ENCODE data around the gene WAS.

Gene WAS

DNA sequence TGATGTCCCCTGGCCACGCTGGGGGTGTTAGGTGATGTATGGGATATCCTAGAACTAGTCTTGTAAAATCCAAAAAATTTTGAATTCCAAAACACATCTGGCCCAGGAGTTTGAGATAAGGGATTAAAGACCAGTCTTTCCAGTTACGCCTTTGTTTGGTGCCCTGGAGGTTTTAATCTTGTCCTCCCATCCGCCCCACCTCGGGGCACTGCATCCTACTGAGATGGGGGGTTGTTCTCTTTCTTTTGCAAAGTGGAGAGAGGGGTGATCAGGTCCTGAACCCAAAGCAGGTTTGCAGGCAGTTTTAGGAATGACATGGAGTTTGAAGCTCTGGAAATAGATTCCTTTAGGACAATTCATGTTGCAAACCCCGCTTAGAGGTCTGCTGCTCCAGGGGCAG is 14.7 kb downstream of the WAS start:
- Histone ChIP-seq H4K91ac (ENCODE audit: low read depth, low read length, poor library complexity) (no peak overlapping the region), H3K27me3 (ENCODE audit: control insufficient read depth in 3 of 3, insufficient read depth in 3 of 3, low read depth in 1 of 3, low read length in 3 of 3) (no peaks in the 10 kb centered on the region), H3K79me1 (ENCODE audit: low read depth, low read length) (peaks cover 3% of the 10 kb centered on the region), H2AFZ (ENCODE audit: low read length) (no peak overlapping the region), H3K36me3 (replicated peaks in 1 of 2; ENCODE audit: control insufficient read depth in 2 of 2, insufficient read depth in 2 of 2, low read length in 2 of 2) (peaks cover 23 to 47% of the 10 kb centered on the region in 2 donors), H2BK120ac (ENCODE audit: low read depth, low read length) (no peak overlapping the region), H2AK5ac (ENCODE audit: low read depth, low read length) (no peak overlapping the region), H3K9ac (ENCODE audit: low read depth, low read length, poor library complexity) (no peak overlapping the region), H4K8ac (ENCODE audit: low read depth, low read length) (no peak overlapping the region), H3K18ac (ENCODE audit: low read length) (no peak overlapping the region), H2BK12ac (ENCODE audit: low read length) (no peak overlapping the region), H3K4me3 (ENCODE audit: low read length in 2 of 2) (no peak overlapping the region), H2BK15ac (ENCODE audit: low read length) (no peak overlapping the region), H3K14ac (ENCODE audit: low read length) (no peak overlapping the region), H3K9me3 (replicated peaks in 1 of 2; ENCODE audit: control insufficient read depth in 2 of 2, insufficient read depth in 1 of 2, low read depth in 1 of 2, low read length in 2 of 2) (no peaks in the 10 kb centered on the region), H3K4me1 (ENCODE audit: control insufficient read depth in 2 of 2, insufficient read depth in 1 of 2, low read depth in 1 of 2, low read length in 2 of 2) (peaks cover 3 to 12% of the 10 kb centered on the region in 2 donors), H3K4me2 (ENCODE audit: insufficient read depth, low read length, poor library complexity, severe bottlenecking) (no peak overlapping the region), H3K23ac (ENCODE audit: low read depth, low read length, poor library complexity) (no peak overlapping the region), H2BK5ac (ENCODE audit: low read length) (no peak overlapping the region), H3K4ac (ENCODE audit: low read length) (no peak overlapping the region), H3K27ac (replicated peaks; ENCODE audit: low read length) (no peak overlapping the region)
- no peak for DNase-seq (ENCODE audit: low spot score)
- WGBS, 2 donors (ENCODE audit: extremely low coverage in 2 of 2, insufficient read length in 2 of 2, insufficient replicate concordance in 1 of 2), result no CpG with 5 or more reads among the region's 5 CpGs

DNA sequence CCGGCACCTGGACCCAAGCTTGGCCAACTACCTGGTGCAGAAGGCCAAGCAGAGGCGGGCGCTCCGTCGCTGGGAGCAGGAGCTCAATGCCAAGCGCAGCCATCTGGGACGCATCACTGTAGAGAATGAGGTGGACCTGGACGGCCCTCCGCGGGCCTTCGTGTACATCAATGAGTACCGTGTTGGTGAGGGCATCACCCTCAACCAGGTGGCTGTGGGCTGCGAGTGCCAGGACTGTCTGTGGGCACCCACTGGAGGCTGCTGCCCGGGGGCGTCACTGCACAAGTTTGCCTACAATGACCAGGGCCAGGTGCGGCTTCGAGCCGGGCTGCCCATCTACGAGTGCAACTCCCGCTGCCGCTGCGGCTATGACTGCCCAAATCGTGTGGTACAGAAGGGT is 16.6 kb downstream of the WAS start:
- Histone ChIP-seq H3K27ac (replicated peaks; ENCODE audit: low read length) (no peak overlapping the region), H2BK15ac (ENCODE audit: low read length) (no peak overlapping the region), H3K4me3 (ENCODE audit: low read length in 2 of 2) (no peak overlapping the region), H3K27me3 (ENCODE audit: control insufficient read depth in 3 of 3, insufficient read depth in 3 of 3, low read depth in 1 of 3, low read length in 3 of 3) (no peaks in the 10 kb centered on the region), H3K9me3 (replicated peaks in 1 of 2; ENCODE audit: control insufficient read depth in 2 of 2, insufficient read depth in 1 of 2, low read depth in 1 of 2, low read length in 2 of 2) (no peaks in the 10 kb centered on the region), H2BK120ac (ENCODE audit: low read depth, low read length) (no peak overlapping the region), H3K4me2 (ENCODE audit: insufficient read depth, low read length, poor library complexity, severe bottlenecking) (no peak overlapping the region), H3K14ac (ENCODE audit: low read length) (no peak overlapping the region), H2AK5ac (ENCODE audit: low read depth, low read length) (no peak overlapping the region), H2BK12ac (ENCODE audit: low read length) (no peak overlapping the region), H3K23ac (ENCODE audit: low read depth, low read length, poor library complexity) (no peak overlapping the region), H2BK5ac (ENCODE audit: low read length) (no peak overlapping the region), H3K79me1 (ENCODE audit: low read depth, low read length) (peaks cover 3% of the 10 kb centered on the region), H3K9ac (ENCODE audit: low read depth, low read length, poor library complexity) (no peak overlapping the region), H3K18ac (ENCODE audit: low read length) (no peak overlapping the region), H3K4me1 (ENCODE audit: control insufficient read depth in 2 of 2, insufficient read depth in 1 of 2, low read depth in 1 of 2, low read length in 2 of 2) (peaks cover 3 to 6% of the 10 kb centered on the region in 2 donors), H3K36me3 (replicated peaks in 1 of 2; ENCODE audit: control insufficient read depth in 2 of 2, insufficient read depth in 2 of 2, low read length in 2 of 2) (peaks cover 27 to 66% of the 10 kb centered on the region in 2 donors), H2AFZ (ENCODE audit: low read length) (no peak overlapping the region), H4K91ac (ENCODE audit: low read depth, low read length, poor library complexity) (no peak overlapping the region), H4K8ac (ENCODE audit: low read depth, low read length) (no peak overlapping the region), H3K4ac (ENCODE audit: low read length) (no peak overlapping the region)
- no peak for DNase-seq (ENCODE audit: low spot score)
- WGBS, 2 donors (ENCODE audit: extremely low coverage in 2 of 2, insufficient read length in 2 of 2, insufficient replicate concordance in 1 of 2), result no CpG with 5 or more reads among the region's 23 CpGs

DNA sequence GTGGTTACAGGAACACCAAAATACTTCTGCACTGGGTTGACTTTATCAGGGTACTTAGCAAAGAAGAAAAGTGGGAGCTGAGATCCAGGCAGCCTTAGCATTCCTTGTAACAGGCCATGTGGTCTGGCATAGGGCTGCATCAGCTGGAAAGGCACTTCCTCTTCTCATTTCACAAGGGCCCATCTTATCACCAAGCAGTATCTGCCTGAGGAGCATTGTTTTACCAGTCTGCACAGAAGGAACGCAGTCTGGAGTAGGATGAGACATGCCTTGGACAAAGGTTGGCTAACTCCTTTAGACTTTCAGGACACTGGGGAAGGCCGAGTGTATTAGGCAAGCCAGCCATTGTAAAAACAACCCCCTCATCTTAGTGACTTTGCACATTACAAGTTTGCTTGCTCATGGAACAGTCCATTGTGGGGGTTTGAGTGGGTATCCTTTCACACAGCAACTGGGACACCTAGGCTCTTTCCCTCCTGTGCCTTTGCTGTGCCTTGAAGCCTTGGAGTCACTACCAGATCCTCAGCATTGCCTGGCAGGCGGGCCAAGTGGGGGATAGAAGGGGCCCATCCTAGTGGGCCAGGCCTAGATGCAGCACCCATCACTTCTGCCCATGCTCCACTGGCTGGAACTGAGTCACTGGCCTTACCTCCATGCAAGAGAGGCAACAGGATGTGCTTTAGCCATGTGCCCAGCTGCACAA is 17.5 kb downstream of the WAS start:
- peaks cover 7% of the 10 kb centered on the region for H3K79me1 ChIP-seq (ENCODE audit: low read depth, low read length)
- no peak overlapping the region for H2BK15ac ChIP-seq (ENCODE audit: low read length)
- H3K36me3 ChIP-seq (replicated peaks in 1 of 2; ENCODE audit: control insufficient read depth in 2 of 2, insufficient read depth in 2 of 2, low read length in 2 of 2), result peaks cover 27 to 74% of the 10 kb centered on the region in 2 donors
- no peak overlapping the region for H3K4me2 ChIP-seq (ENCODE audit: insufficient read depth, low read length, poor library complexity, severe bottlenecking)
- H2AFZ ChIP-seq (ENCODE audit: low read length), result no peak overlapping the region
- no peak overlapping the region for H3K4ac ChIP-seq (ENCODE audit: low read length)
- H4K8ac ChIP-seq (ENCODE audit: low read depth, low read length), result no peak overlapping the region
- no peak overlapping the region for H3K27ac ChIP-seq (replicated peaks; ENCODE audit: low read length)
- H4K91ac ChIP-seq (ENCODE audit: low read depth, low read length, poor library complexity), result no peak overlapping the region
- H3K4me3 ChIP-seq (ENCODE audit: low read length in 2 of 2), result no peak overlapping the region
- no peak for DNase-seq (ENCODE audit: low spot score)
- H2BK12ac ChIP-seq (ENCODE audit: low read length), result no peak overlapping the region
- H3K23ac ChIP-seq (ENCODE audit: low read depth, low read length, poor library complexity), result no peak overlapping the region
- H3K9ac ChIP-seq (ENCODE audit: low read depth, low read length, poor library complexity), result no peak overlapping the region
- no peak overlapping the region for H2BK5ac ChIP-seq (ENCODE audit: low read length)
- no peak overlapping the region for H3K18ac ChIP-seq (ENCODE audit: low read length)
- H3K14ac ChIP-seq (ENCODE audit: low read length), result no peak overlapping the region
- no peaks in the 10 kb centered on the region for H3K27me3 ChIP-seq (ENCODE audit: control insufficient read depth in 3 of 3, insufficient read depth in 3 of 3, low read depth in 1 of 3, low read length in 3 of 3)
- no peaks in the 10 kb centered on the region for H3K4me1 ChIP-seq (ENCODE audit: control insufficient read depth in 2 of 2, insufficient read depth in 1 of 2, low read depth in 1 of 2, low read length in 2 of 2)
- no peak overlapping the region for H2AK5ac ChIP-seq (ENCODE audit: low read depth, low read length)
- H2BK120ac ChIP-seq (ENCODE audit: low read depth, low read length), result no peak overlapping the region
- no CpG with 5 or more reads among the region's 3 CpGs for WGBS, 2 donors (ENCODE audit: extremely low coverage in 2 of 2, insufficient read length in 2 of 2, insufficient replicate concordance in 1 of 2)
- H3K9me3 ChIP-seq (replicated peaks in 1 of 2; ENCODE audit: control insufficient read depth in 2 of 2, insufficient read depth in 1 of 2, low read depth in 1 of 2, low read length in 2 of 2), result no peaks in the 10 kb centered on the region

DNA sequence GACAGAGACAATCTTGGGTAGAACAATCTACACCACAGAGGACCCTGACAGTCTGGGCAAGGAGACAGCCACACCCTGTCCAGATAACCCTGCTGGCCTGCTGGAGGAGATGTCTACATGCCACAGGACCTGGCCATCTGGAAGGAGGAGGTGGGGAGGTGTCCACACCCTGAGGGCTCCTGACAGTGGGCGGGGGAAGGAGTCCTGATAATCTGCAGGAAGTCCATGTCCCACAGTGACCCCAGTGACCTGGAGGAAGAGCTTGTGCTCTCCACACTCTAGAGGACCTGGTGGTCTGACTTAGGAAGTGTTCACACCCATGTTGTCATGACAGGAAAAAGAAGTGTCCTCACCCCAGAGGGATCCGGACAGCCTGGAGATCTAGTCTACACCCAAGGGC is 18.4 kb downstream of the WAS start:
- H3K9ac ChIP-seq (ENCODE audit: low read depth, low read length, poor library complexity), result no peak overlapping the region
- H3K27ac ChIP-seq (replicated peaks; ENCODE audit: low read length), result no peak overlapping the region
- H3K27me3 ChIP-seq (ENCODE audit: control insufficient read depth in 3 of 3, insufficient read depth in 3 of 3, low read depth in 1 of 3, low read length in 3 of 3), result no peaks in the 10 kb centered on the region
- H2BK15ac ChIP-seq (ENCODE audit: low read length), result no peak overlapping the region
- H3K4ac ChIP-seq (ENCODE audit: low read length), result no peak overlapping the region
- H2AFZ ChIP-seq (ENCODE audit: low read length), result no peak overlapping the region
- H3K14ac ChIP-seq (ENCODE audit: low read length), result no peak overlapping the region
- no peak overlapping the region for H4K8ac ChIP-seq (ENCODE audit: low read depth, low read length)
- H3K79me1 ChIP-seq (ENCODE audit: low read depth, low read length), result peaks cover 7% of the 10 kb centered on the region
- no peak overlapping the region for H2BK120ac ChIP-seq (ENCODE audit: low read depth, low read length)
- H2AK5ac ChIP-seq (ENCODE audit: low read depth, low read length), result no peak overlapping the region
- H2BK5ac ChIP-seq (ENCODE audit: low read length), result no peak overlapping the region
- no peak overlapping the region for H2BK12ac ChIP-seq (ENCODE audit: low read length)
- H3K4me1 ChIP-seq (ENCODE audit: control insufficient read depth in 2 of 2, insufficient read depth in 1 of 2, low read depth in 1 of 2, low read length in 2 of 2), result no peaks in the 10 kb centered on the region
- no peak overlapping the region for H3K4me2 ChIP-seq (ENCODE audit: insufficient read depth, low read length, poor library complexity, severe bottlenecking)
- H3K36me3 ChIP-seq (replicated peaks in 1 of 2; ENCODE audit: control insufficient read depth in 2 of 2, insufficient read depth in 2 of 2, low read length in 2 of 2), result peaks cover 27 to 83% of the 10 kb centered on the region in 2 donors
- no peak overlapping the region for H3K4me3 ChIP-seq (ENCODE audit: low read length in 2 of 2)
- H3K18ac ChIP-seq (ENCODE audit: low read length), result no peak overlapping the region
- no peaks in the 10 kb centered on the region for H3K9me3 ChIP-seq (replicated peaks in 1 of 2; ENCODE audit: control insufficient read depth in 2 of 2, insufficient read depth in 1 of 2, low read depth in 1 of 2, low read length in 2 of 2)
- no peak for DNase-seq (ENCODE audit: low spot score)
- WGBS, 2 donors (ENCODE audit: extremely low coverage in 2 of 2, insufficient read length in 2 of 2, insufficient replicate concordance in 1 of 2), result no CpG with 5 or more reads among the region's 2 CpGs
- H3K23ac ChIP-seq (ENCODE audit: low read depth, low read length, poor library complexity), result no peak overlapping the region
- no peak overlapping the region for H4K91ac ChIP-seq (ENCODE audit: low read depth, low read length, poor library complexity)
